Fibroblast of gingiva (primary cell): ENCODE results near the gene ITPKB.
"Not testable (repeated sequence)": the region's sequence is repeated elsewhere in the genome, so short reads cannot be mapped to it uniquely, and the experiment has no call there.

Experiments used
- DNase-seq: peaks from one replicate; pipeline ENCODE4 v3.0.0-alpha.2; 2011; ENCODE audit warnings: low read depth

ITPKB gene

GRCh38 chr1:226738995-226739695, at the start of gene ITPKB:
ITPKB (minus strand) TSS chr1:226739282; CDS start chr1:226737458, 1,824 bp downstream.
- DNase-seq = peak; percentile 64

- DNase-seq = no peak
Observed at GRCh38 chr1:226787638-226788037, 48.6 kb upstream of the ITPKB start.

- DNase-seq = no peak
Observed at GRCh38 chr1:226787071-226787470, 48.0 kb upstream of the ITPKB start.

- no peak for DNase-seq
Observed at GRCh38 chr1:226786550-226786949, 47.5 kb upstream of the ITPKB start.

- no peak for DNase-seq
Observed at GRCh38 chr1:226785805-226786204, 46.7 kb upstream of the ITPKB start.

- no peak for DNase-seq
Observed at GRCh38 chr1:226784081-226785049, 45.3 kb upstream of the ITPKB start.

GRCh38 chr1:226782845-226783601, 43.9 kb upstream of the ITPKB start:
- no peak for DNase-seq

- no peak for DNase-seq
Observed at GRCh38 chr1:226781937-226782609, 43.0 kb upstream of the ITPKB start.

- DNase-seq = no peak
Observed at GRCh38 chr1:226779561-226779960, 40.5 kb upstream of the ITPKB start.

GRCh38 chr1:226778657-226779058, 39.6 kb upstream of the ITPKB start:
- peak; percentile 82 for DNase-seq

GRCh38 chr1:226776975-226777374, 37.9 kb upstream of the ITPKB start:
- DNase-seq = no peak

GRCh38 chr1:226776066-226776465, 37.0 kb upstream of the ITPKB start:
- no peak for DNase-seq

GRCh38 chr1:226772446-226773139, 33.5 kb upstream of the ITPKB start:
- DNase-seq = no peak

- not testable (repeated sequence) for DNase-seq
Observed at GRCh38 chr1:226767170-226767569, 28.1 kb upstream of the ITPKB start.

- no peak for DNase-seq
Observed at GRCh38 chr1:226766565-226766964, 27.5 kb upstream of the ITPKB start.

- no peak for DNase-seq
Observed at GRCh38 chr1:226764533-226764932, 25.5 kb upstream of the ITPKB start.

GRCh38 chr1:226763905-226764264, 24.8 kb upstream of the ITPKB start:
- peak; percentile 33 for DNase-seq

GRCh38 chr1:226762988-226763904, 24.2 kb upstream of the ITPKB start:
- no peak for DNase-seq

GRCh38 chr1:226762055-226762454, 23.0 kb upstream of the ITPKB start:
- DNase-seq = no peak

- DNase-seq = no peak
Observed at GRCh38 chr1:226761322-226761721, 22.2 kb upstream of the ITPKB start.
